Activated CD4-positive, alpha-beta T cell treated with anti-CD3 and anti-CD28 coated beads, Interleukin-2, amount 10 ng/mL, durations not matched to agents 7 days and 5 days (primary cell): ENCODE data around the gene SUGCT. TPM values are rescaled to one million over a fixed set of nuclear protein-coding genes. Genes with fewer than 3 reads are reported as not detected.
A peak's percentile ranks its signal among the peaks of the same experiment; 100 is the strongest.

Source experiments
- CTCF ChIA-PET: fragments of 350-600 bp; sonication (Branson Sonifier 250); formaldehyde crosslinking; loops from one replicate; lab custom pipeline; 2021; ENCODE audit warnings: antibody characterized with exemption; lab: Charles Lee
- POLR2A ChIA-PET: fragments of 350-600 bp; sonication (Branson Sonifier 250); formaldehyde crosslinking; loops from one replicate; lab custom pipeline; 2021; ENCODE audit warnings: antibody characterized with exemption; lab: Charles Lee
- DNase-seq: peaks from one replicate; pipeline ENCODE4 v3.0.0-alpha.2; 2020
- H3K27ac Mint-ChIP-seq: one replicate; pipeline ENCODE4 v1.8.0; 2021; ENCODE audit warnings: mild to moderate bottlenecking, moderate library complexity, mixed read lengths
- H3K27me3 Mint-ChIP-seq: one replicate; pipeline ENCODE4 v1.8.0; 2021; ENCODE audit warnings: mixed read lengths
- H3K36me3 Mint-ChIP-seq: one replicate; pipeline ENCODE4 v1.8.0; 2021; ENCODE audit warnings: low read depth, mixed read lengths
- H3K4me1 Mint-ChIP-seq: one replicate; pipeline ENCODE4 v1.8.0; 2021; ENCODE audit warnings: mixed read lengths
- H3K4me3 Mint-ChIP-seq: one replicate; pipeline ENCODE4 v1.8.0; 2021; ENCODE audit warnings: mild to moderate bottlenecking, moderate library complexity, mixed read lengths
- H3K9me3 Mint-ChIP-seq: one replicate; pipeline ENCODE4 v1.8.0; 2021; ENCODE audit warnings: mixed read lengths
- total RNA-seq, 2 experiments: library from RNA; stranded (reverse); gene quantifications; one replicate each; pipeline ENCODE4 v1.2.3, GENCODE V29; 2021

The SUGCT gene
- not detected for total RNA-seq

DNA sequence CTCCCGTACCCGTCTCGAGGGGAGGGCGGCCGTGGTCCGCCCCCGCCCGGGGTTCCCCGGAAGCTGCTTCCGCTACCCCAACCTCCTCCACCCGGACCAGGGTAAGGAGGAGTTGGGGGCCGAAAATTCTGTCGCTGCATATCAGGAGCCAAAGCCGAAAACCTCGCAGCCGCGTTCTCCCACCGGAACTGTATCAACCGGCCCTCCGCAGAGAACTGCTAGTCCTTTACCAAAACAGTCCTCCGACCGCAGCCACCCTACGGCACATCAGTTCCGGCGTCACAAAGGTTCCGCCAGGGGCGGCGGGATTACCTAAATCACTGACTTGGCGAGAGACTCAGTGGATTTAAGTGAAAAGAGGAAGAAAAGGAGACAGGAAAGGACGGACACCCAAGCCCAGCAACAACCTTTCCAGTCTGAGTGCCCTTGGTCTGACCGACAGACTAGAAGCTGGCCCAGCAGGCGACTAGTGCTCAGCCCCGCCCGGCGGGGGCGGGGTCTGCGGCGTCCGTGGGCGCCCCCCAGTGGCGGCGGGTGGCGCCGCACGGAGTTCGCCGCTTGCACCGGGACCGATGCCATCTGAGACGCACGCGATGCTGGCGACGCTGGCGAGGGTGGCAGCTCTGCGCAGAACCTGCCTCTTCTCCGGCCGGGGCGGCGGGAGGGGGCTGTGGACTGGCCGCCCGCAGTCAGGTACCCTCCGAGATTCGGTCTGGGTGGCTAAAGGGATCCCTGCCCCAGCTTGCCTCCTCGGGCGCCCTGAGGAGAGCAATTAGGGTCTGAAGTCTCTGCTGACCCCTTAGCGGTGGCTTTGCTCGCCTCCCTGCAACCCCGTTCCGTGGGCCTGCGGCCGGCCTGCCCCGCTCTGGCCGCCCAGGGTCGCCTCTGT is at the start of gene SUGCT, which contains the start of gene MPLKIP:
Gene SUGCT, plus strand, starts transcription at position 578 of the 889 bp plus-strand sequence.
Gene MPLKIP, minus strand, starts transcription at position 195 of the 889 bp plus-strand sequence. Its CDS starts 55 bp downstream, at position 140.
- H3K4me3 Mint-ChIP-seq: peak within 1 kb of the TSS; percentile 95
- H3K27me3 Mint-ChIP-seq: peaks cover 3% of the 10 kb centered on the region
- peak; percentile 88 for DNase-seq
- H3K36me3 Mint-ChIP-seq: peaks cover 13% of the 10 kb centered on the region
- peak within 1 kb of the TSS; percentile 96 for H3K27ac Mint-ChIP-seq
- H3K9me3 Mint-ChIP-seq: no peaks in the 10 kb centered on the region
- ChIA-PET CTCF (interaction anchor here (0.6 to 3.0 kb wide), 20 partner anchors 10 to 555 kb away, joined by 3 to 12 read pairs (median 4); partner anchors contain the start of gene CDK13), POLR2A (no interaction called here)
- peaks cover 19% of the 10 kb centered on the region for H3K4me1 Mint-ChIP-seq

DNA sequence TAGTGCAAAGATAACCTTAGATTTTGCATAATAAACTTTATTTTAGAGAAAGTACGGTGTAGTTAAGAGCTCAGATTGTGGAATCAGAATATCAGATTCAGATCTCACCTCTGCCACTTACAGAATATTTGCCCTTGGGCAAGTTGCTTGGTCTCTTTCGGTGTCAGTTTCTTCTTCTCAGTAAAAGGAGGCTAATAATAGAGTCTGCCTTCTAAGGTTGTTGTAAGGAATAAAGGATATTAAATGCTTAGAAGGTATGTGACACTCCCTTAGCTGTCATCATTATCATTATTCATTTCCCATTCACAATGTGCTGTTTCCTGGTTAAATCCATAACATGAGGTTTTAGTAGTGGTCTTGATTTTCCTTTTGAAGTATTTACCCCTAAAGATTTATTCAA is 42.6 kb upstream of the SUGCT start:
- peaks cover 49% of the 10 kb centered on the region for H3K36me3 Mint-ChIP-seq
- no peak overlapping the region for H3K4me3 Mint-ChIP-seq
- no peaks in the 10 kb centered on the region for H3K4me1 Mint-ChIP-seq
- POLR2A ChIA-PET: no interaction called here
- CTCF ChIA-PET: no interaction called here
- H3K27me3 Mint-ChIP-seq: no peaks in the 10 kb centered on the region
- H3K27ac Mint-ChIP-seq: no peak overlapping the region
- H3K9me3 Mint-ChIP-seq: no peaks in the 10 kb centered on the region
- DNase-seq: no peak

GRCh38 chr7:40093631-40094350 is 41.0 kb upstream of the SUGCT start:
- H3K27ac Mint-ChIP-seq: peak overlapping the region; percentile 25
- no peaks in the 10 kb centered on the region for H3K27me3 Mint-ChIP-seq
- no peaks in the 10 kb centered on the region for H3K4me1 Mint-ChIP-seq
- no peaks in the 10 kb centered on the region for H3K9me3 Mint-ChIP-seq
- peaks cover 39% of the 10 kb centered on the region for H3K36me3 Mint-ChIP-seq
- ChIA-PET POLR2A (no interaction called here), CTCF (interaction anchor here (1.2 kb wide), 1 partner anchor 42 kb away, joined by 3 read pairs; no protein-coding TSS in a partner anchor)
- H3K4me3 Mint-ChIP-seq: no peak overlapping the region
- DNase-seq: no peak

DNA sequence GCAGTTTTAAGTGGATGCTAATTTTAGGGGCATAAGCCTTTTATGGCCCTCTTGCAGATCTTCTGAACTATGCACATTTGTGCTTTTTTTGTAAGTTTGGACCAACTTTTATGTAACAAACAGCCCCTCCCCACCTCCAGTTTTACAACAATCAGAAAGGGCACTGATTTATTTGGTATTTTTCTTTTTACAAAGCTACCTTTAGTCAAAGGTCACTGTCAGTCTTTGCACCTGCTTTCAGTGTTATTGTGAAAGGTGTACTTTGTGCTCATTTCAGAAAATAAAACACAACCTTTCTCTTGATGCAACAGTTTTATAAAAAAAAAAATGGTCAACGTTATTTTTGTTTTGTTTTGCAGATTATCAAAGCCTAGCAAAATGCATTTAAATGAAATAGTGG is 39.6 kb upstream of the SUGCT start:
- H3K4me1 Mint-ChIP-seq: no peaks in the 10 kb centered on the region
- ChIA-PET CTCF (no interaction called here), POLR2A (interaction anchor here (0.5 kb wide), 1 partner anchor 9 kb away, joined by 3 read pairs; no protein-coding TSS in a partner anchor)
- peaks cover 31% of the 10 kb centered on the region for H3K36me3 Mint-ChIP-seq
- H3K9me3 Mint-ChIP-seq: no peaks in the 10 kb centered on the region
- H3K4me3 Mint-ChIP-seq: no peak overlapping the region
- H3K27ac Mint-ChIP-seq: no peak overlapping the region
- no peaks in the 10 kb centered on the region for H3K27me3 Mint-ChIP-seq
- DNase-seq: no peak

DNA sequence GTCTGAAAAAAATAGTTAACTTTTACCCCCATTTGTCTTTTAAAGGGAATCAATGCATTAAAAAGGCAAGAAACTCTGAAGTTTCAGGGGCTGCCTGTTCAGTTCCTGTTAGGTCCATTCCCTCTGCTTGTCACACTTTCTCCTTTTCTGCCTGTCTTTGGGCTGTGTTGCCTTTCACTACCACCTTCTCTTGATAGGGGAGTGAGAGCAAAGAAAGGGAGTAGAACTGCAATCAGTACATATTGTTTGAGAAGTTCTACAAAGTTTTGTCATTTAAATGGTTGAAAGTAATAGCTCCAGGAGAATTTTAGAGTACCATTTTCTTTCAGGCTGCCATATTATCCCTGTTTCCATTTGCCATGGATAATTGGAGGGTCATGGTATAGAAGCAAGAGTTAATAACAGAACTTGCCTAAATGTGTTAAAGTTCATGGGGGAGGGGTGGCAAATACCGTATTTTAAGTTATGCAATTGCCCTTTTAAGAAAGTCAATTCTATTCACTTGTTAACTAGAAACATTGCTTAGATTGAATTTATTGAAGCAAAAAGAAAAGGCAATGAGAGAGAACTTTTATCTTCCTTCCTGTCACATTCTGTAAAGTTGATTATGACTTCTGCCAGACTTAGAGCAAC is 39.0 kb upstream of the SUGCT start:
- CTCF ChIA-PET: no interaction called here
- peaks cover 31% of the 10 kb centered on the region for H3K36me3 Mint-ChIP-seq
- no peak overlapping the region for H3K4me3 Mint-ChIP-seq
- H3K27ac Mint-ChIP-seq: no peak overlapping the region
- no peak for DNase-seq
- POLR2A ChIA-PET: interaction anchor here (0.5 kb wide), 1 partner anchor 9 kb away, joined by 3 read pairs; no protein-coding TSS in a partner anchor
- H3K4me1 Mint-ChIP-seq: no peaks in the 10 kb centered on the region
- no peaks in the 10 kb centered on the region for H3K9me3 Mint-ChIP-seq
- H3K27me3 Mint-ChIP-seq: no peaks in the 10 kb centered on the region

DNA sequence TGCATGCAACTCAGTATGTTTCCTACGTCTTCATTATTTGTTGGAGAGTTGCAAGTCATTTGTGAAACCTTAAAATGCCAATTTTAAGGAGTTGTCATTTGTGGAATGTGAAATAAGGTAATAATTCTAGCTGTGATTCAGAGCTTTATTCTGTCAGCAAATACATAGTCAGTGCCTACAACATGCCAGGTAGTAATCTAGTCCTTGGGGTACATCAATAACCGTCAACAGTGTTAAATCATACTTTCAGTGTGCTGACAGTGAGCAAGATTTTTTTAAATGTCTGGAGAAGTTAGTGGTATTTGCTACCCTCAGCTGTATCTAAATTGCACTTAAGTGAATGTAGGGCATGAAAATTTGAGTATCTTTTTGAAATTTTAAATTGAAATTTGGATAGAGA is 37.1 kb upstream of the SUGCT start:
- peaks cover 25% of the 10 kb centered on the region for H3K36me3 Mint-ChIP-seq
- no peak overlapping the region for H3K27ac Mint-ChIP-seq
- ChIA-PET POLR2A (no interaction called here), CTCF (interaction anchor here (1.5 kb wide), 1 partner anchor 9 kb away, joined by 3 read pairs; no protein-coding TSS in a partner anchor)
- H3K4me1 Mint-ChIP-seq: no peaks in the 10 kb centered on the region
- no peak overlapping the region for H3K4me3 Mint-ChIP-seq
- DNase-seq: no peak
- no peaks in the 10 kb centered on the region for H3K9me3 Mint-ChIP-seq
- no peaks in the 10 kb centered on the region for H3K27me3 Mint-ChIP-seq

GRCh38 chr7:40098810-40099209 is 36.0 kb upstream of the SUGCT start:
- H3K4me3 Mint-ChIP-seq: no peak overlapping the region
- H3K9me3 Mint-ChIP-seq: no peaks in the 10 kb centered on the region
- no peaks in the 10 kb centered on the region for H3K4me1 Mint-ChIP-seq
- no peak for DNase-seq
- ChIA-PET POLR2A (interaction anchor here (0.6 kb wide), 1 partner anchor 108 kb away, joined by 3 read pairs; no protein-coding TSS in a partner anchor), CTCF (interaction anchor here (1.5 kb wide), 1 partner anchor 10 kb away, joined by 3 read pairs; no protein-coding TSS in a partner anchor)
- no peak overlapping the region for H3K27ac Mint-ChIP-seq
- peaks cover 19% of the 10 kb centered on the region for H3K36me3 Mint-ChIP-seq
- no peaks in the 10 kb centered on the region for H3K27me3 Mint-ChIP-seq

- Mint-ChIP-seq H3K27me3 (no peaks in the 10 kb centered on the region), H3K36me3 (peaks cover 9% of the 10 kb centered on the region), H3K4me1 (no peaks in the 10 kb centered on the region), H3K9me3 (no peaks in the 10 kb centered on the region), H3K27ac (no peak overlapping the region), H3K4me3 (no peak overlapping the region)
- ChIA-PET CTCF (no interaction called here), POLR2A (no interaction called here)
- DNase-seq: no peak
Measured at GRCh38 chr7:40099837-40100236, 35.0 kb upstream of the SUGCT start.

GRCh38 chr7:40101201-40101600 is 33.6 kb upstream of the SUGCT start:
- Mint-ChIP-seq H3K27ac (no peak overlapping the region), H3K4me1 (no peaks in the 10 kb centered on the region), H3K36me3 (peaks cover under 1% of the 10 kb centered on the region), H3K27me3 (no peaks in the 10 kb centered on the region), H3K4me3 (no peak overlapping the region), H3K9me3 (no peaks in the 10 kb centered on the region)
- POLR2A ChIA-PET: no interaction called here
- CTCF ChIA-PET: interaction anchor here (0.7 kb wide), 1 partner anchor 241 kb away, joined by 4 read pairs; no protein-coding TSS in a partner anchor
- no peak for DNase-seq

GRCh38 chr7:40102897-40103296 is 31.9 kb upstream of the SUGCT start:
- H3K9me3 Mint-ChIP-seq: no peaks in the 10 kb centered on the region
- H3K36me3 Mint-ChIP-seq: no peaks in the 10 kb centered on the region
- no peaks in the 10 kb centered on the region for H3K4me1 Mint-ChIP-seq
- no peak overlapping the region for H3K27ac Mint-ChIP-seq
- no peak overlapping the region for H3K4me3 Mint-ChIP-seq
- POLR2A ChIA-PET: no interaction called here
- H3K27me3 Mint-ChIP-seq: no peaks in the 10 kb centered on the region
- CTCF ChIA-PET: no interaction called here
- no peak for DNase-seq

DNA sequence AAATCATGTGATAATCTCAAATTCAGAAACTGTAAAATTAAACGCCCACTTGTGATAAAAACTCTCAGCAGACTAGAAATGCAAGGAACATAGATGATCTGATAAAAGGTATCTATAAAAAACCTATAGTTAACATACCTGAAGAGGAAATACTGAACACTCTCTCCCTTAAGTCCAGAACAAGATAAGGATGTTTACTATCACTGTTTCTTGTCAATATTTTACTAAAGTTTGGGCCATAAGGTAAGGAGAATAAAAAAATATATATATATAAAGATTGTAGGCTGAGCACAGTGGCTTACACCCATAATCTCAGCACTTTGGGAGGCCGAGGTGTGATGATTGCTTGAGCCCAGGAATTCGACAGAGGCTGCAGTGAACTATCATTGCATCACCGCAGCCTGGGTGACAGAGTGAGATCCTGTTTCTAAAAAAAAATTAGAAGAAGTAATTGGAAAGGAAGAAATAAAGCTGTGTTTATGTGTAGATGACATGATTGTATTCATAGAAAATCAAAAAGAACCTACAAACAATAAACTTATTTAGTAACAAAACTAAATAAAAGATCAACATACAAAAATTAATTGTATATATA is 28.8 kb upstream of the SUGCT start:
- H3K4me1 Mint-ChIP-seq: no peaks in the 10 kb centered on the region
- no peak overlapping the region for H3K4me3 Mint-ChIP-seq
- H3K36me3 Mint-ChIP-seq: peaks cover 2% of the 10 kb centered on the region
- no peaks in the 10 kb centered on the region for H3K9me3 Mint-ChIP-seq
- ChIA-PET POLR2A (no interaction called here), CTCF (no interaction called here)
- no peak overlapping the region for H3K27ac Mint-ChIP-seq
- DNase-seq: no peak
- H3K27me3 Mint-ChIP-seq: no peaks in the 10 kb centered on the region

- DNase-seq: no peak
- no peaks in the 10 kb centered on the region for H3K36me3 Mint-ChIP-seq
- no peaks in the 10 kb centered on the region for H3K9me3 Mint-ChIP-seq
- no peaks in the 10 kb centered on the region for H3K4me1 Mint-ChIP-seq
- H3K27ac Mint-ChIP-seq: no peak overlapping the region
- H3K27me3 Mint-ChIP-seq: no peaks in the 10 kb centered on the region
- H3K4me3 Mint-ChIP-seq: no peak overlapping the region
- ChIA-PET POLR2A (no interaction called here), CTCF (no interaction called here)
Measured at GRCh38 chr7:40115936-40116335, 18.9 kb upstream of the SUGCT start.
